Spinal cord (tissue), 10 donors: Measurements from ENCODE around the gene ALDH18A1. TPM values are rescaled to one million over a fixed set of nuclear protein-coding genes. Genes with fewer than 3 reads are reported as not detected.

ENCODE experiments used
- DNase-seq, 6 donors: peaks; one replicate each; pipeline versions ENCODE4 v3.0.0 to v3.0.0-alpha.2; 2013 to 2015; ENCODE audit warnings: low spot score in 6 of 6, low read depth in 4 of 6
- H3K27ac ChIP-seq: one replicate; pipeline ENCODE4 v1.5.1; 2013; ENCODE audit warnings: low read depth, low read length, control low read depth
- H3K27me3 ChIP-seq: one replicate; pipeline ENCODE4 v1.6.1; 2013; ENCODE audit warnings: low read length; ENCODE audit not compliant: control insufficient read depth, insufficient read depth
- H3K36me3 ChIP-seq: one replicate; pipeline ENCODE4 v1.6.1; 2013; ENCODE audit warnings: low read length; ENCODE audit not compliant: control insufficient read depth, insufficient read depth
- H3K4me1 ChIP-seq: one replicate; pipeline ENCODE4 v1.6.1; 2013; ENCODE audit warnings: low read length; ENCODE audit not compliant: control insufficient read depth, insufficient read depth
- H3K4me3 ChIP-seq: one replicate; pipeline ENCODE4 v1.5.1; 2013; ENCODE audit warnings: low read depth, low read length, control low read depth
- H3K9me3 ChIP-seq: one replicate; pipeline ENCODE4 v1.6.1; 2013; ENCODE audit warnings: low read length; ENCODE audit not compliant: control insufficient read depth, insufficient read depth
- WGBS: methylation state at CpG from one replicate; pipeline ENCODE4 v1.1.5; 2013; ENCODE audit warnings: missing lambda C conversion rate; ENCODE audit not compliant: insufficient coverage; 5-methylcytosine and 5-hydroxymethylcytosine counted together
- polyA plus RNA-seq, 2 donors: library from polyadenylated mRNA; unstranded; fragments of 120-200 nt; gene quantifications; one replicate each; pipeline ENCODE4 v1.2.1, GENCODE V29; 2013; ENCODE audit not compliant: insufficient read length in 2 of 2
- total RNA-seq, 2 donors: library from RNA; depleted of rRNA in 1 of 2; stranded (reverse); fragments of 120-200 nt in 1 of 2; fragments of >200 nt in 1 of 2; gene quantifications; one replicate each; pipeline versions ENCODE4 v1.2.3 to v1.2.4, GENCODE V29; 2013 to 2014
- donor health status: healthy.

ALDH18A1 gene
- total and polyA plus RNA-seq, 4 donors = 57.6 to 75.7 (median 58.5) TPM

- H3K27me3 ChIP-seq = no peaks in the 10 kb centered on the region
- no peaks in the 10 kb centered on the region for H3K36me3 ChIP-seq
- under 1% methylated on average over 69 of the region's 77 CpGs for WGBS
These were observed 95.2 kb downstream of the ALDH18A1 start, which contains the start of gene SORBS1 for GRCh38 chr10:95561177-95561863. Gene SORBS1 (minus strand): TSS chr10:95561371. CDS start chr10:95441135, 120,236 bp downstream.

GRCh38 chr10:95560278-95561176 lies 96.0 kb downstream of the ALDH18A1 start:
- H3K36me3 ChIP-seq = no peaks in the 10 kb centered on the region

More at GRCh38 chr10:95561177-95561863, 95.2 kb downstream of the ALDH18A1 start, which contains the start of gene SORBS1:
- Histone ChIP-seq H3K27ac (peak within 1 kb of the TSS; percentile 78), H3K4me1 (peaks cover 18% of the 10 kb centered on the region), H3K4me3 (peak within 1 kb of the TSS; percentile 72), H3K9me3 (no peaks in the 10 kb centered on the region)
- peak in 5 of 6 donors; percentile 87 to 98 (median 94) for DNase-seq

DNA sequence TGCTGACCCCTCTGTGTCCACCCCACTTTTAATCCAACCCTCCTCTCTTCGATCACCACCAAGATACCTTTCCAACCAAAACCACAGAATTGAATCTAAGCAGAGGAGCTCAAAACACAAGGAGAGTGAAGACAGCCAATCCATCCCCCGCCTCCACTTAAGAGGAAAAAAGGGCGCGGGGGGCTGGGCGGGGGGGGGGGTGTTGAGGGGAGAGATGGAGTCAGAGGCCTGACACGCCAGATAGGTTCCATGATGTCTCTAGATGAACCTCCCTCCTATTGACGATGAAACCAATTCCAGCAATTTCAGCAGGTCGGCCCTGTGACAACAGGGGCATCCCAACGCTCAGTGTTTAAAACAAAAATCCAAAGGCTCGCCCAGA lies 96.6 kb downstream of the ALDH18A1 start:
- H3K36me3 ChIP-seq = no peaks in the 10 kb centered on the region
- H3K27ac ChIP-seq = peak overlapping the region; percentile 76
- 0% methylated on average over 5 of the region's 10 CpGs for WGBS
- H3K27me3 ChIP-seq = no peaks in the 10 kb centered on the region
- peak in 2 of 6 donors; percentile 20 to 67 for DNase-seq
- H3K9me3 ChIP-seq = no peaks in the 10 kb centered on the region
- peak overlapping the region; percentile 72 for H3K4me3 ChIP-seq
- peaks cover 21% of the 10 kb centered on the region for H3K4me1 ChIP-seq

More at GRCh38 chr10:95560278-95561176, 96.0 kb downstream of the ALDH18A1 start:
- peaks cover 18% of the 10 kb centered on the region for H3K4me1 ChIP-seq
- H3K27me3 ChIP-seq = no peaks in the 10 kb centered on the region
- H3K27ac ChIP-seq = peak overlapping the region; percentile 76
- H3K9me3 ChIP-seq = no peaks in the 10 kb centered on the region
- peak overlapping the region; percentile 72 for H3K4me3 ChIP-seq
- 0% methylated on average over 43 of the region's 48 CpGs for WGBS
- peak in 4 of 6 donors; percentile 33 to 88 (median 50) for DNase-seq

DNA sequence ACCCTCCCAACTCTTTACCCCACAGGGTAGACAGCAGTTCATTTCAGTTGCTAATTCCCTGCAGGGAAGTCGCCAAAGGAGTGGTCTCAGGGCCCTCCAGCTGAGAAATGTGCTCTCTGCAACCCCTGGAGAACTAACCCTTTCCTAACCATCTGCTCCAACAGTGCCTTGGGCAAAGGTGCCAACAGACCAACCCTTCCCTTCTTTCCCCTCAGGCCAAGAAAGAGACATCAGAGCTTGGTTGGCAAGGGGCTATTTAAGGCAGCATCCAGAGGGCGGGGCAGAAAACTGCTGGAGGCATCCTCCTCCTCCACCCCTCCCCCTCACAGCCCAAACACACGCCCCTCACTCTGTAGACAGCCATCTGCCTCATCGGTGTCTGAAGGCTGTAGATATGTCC lies 97.0 kb downstream of the ALDH18A1 start:
- H3K36me3 ChIP-seq = no peaks in the 10 kb centered on the region
- peak overlapping the region; percentile 72 for H3K4me3 ChIP-seq
- DNase-seq = peak in 3 of 6 donors; percentile 37 to 76 (median 71)
- H3K9me3 ChIP-seq = no peaks in the 10 kb centered on the region
- WGBS = 0% methylated on average over 4 of the region's 4 CpGs
- H3K27me3 ChIP-seq = no peaks in the 10 kb centered on the region
- H3K4me1 ChIP-seq = peaks cover 21% of the 10 kb centered on the region
- peak overlapping the region; percentile 76 for H3K27ac ChIP-seq

- peak overlapping the region; percentile 72 for H3K4me3 ChIP-seq
- WGBS = 63% methylated on average over 1 of the region's 1 CpG
These were observed 97.8 kb downstream of the ALDH18A1 start for GRCh38 chr10:95558593-95559320.

DNA sequence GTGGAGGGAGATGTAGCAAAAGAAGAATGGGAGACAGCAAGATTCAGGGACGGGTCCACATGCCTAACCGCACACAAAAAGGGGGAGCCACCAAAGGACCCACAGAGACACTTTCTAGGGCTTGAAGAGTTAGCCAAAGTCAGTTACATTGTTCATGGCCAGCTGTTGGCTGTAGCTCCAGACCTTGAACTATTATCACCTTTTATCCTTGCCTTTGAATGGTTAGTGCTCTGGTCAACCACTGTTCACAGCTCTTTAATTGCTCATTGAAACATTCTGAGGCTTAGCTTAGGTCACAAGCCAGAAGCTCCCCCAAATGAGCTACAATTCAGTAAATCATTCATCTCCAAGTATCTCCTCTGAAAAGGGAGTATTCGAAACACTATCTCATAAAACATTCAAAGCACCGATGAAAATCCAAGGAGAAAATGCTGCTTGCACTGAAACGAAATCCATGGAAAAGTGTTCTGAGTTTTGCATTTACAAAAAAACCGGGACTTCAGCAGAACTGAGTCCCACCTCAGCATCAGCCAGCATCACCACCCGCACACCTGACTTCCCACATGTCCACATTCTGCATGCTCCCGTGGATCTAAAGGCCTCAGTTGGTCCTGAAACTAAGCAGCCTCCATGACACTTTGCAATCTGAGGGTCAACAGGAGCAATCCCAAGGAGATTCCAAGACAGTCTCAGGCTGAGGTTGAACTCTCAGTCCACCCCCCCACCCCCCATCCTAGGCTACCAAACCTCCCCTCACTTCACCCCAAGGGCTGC lies 99.3 kb downstream of the ALDH18A1 start:
- H3K36me3 ChIP-seq = peaks cover 2% of the 10 kb centered on the region
- no peaks in the 10 kb centered on the region for H3K27me3 ChIP-seq
- no peak overlapping the region for H3K27ac ChIP-seq
- peaks cover 19% of the 10 kb centered on the region for H3K4me1 ChIP-seq
- DNase-seq = no peak
- no peak overlapping the region for H3K4me3 ChIP-seq
- 79% methylated on average over 6 of the region's 8 CpGs for WGBS
- H3K9me3 ChIP-seq = no peaks in the 10 kb centered on the region

More at GRCh38 chr10:95558593-95559320, 97.8 kb downstream of the ALDH18A1 start:
- Histone ChIP-seq H3K9me3 (no peaks in the 10 kb centered on the region), H3K27ac (peak overlapping the region; percentile 76), H3K27me3 (no peaks in the 10 kb centered on the region), H3K36me3 (no peaks in the 10 kb centered on the region), H3K4me1 (peaks cover 21% of the 10 kb centered on the region)
- DNase-seq = peak in 1 of 6 donors; percentile 20

Other genes starting within 250 kb of the ALDH18A1 start
- 100 to 1,000 TPM in 1 of 2 donors, 10 to 100 TPM in 1; 95.1 to 129 TPM for gene SORBS1, start 95.3 kb downstream of the ALDH18A1 start, total RNA-seq
- 100 to 1,000 TPM in 1 of 2 donors, 10 to 100 TPM in 1; 97.5 to 102 TPM for gene SORBS1, start 95.3 kb downstream of the ALDH18A1 start, polyA plus RNA-seq
- 10 to 100 TPM; 30.4 to 57.9 TPM for gene TCTN3, start 37.2 kb upstream of the ALDH18A1 start, total RNA-seq
- 10 to 100 TPM; 37.7 to 38.5 TPM for gene TCTN3, start 37.2 kb upstream of the ALDH18A1 start, polyA plus RNA-seq
- gene ENTPD1, start 99.5 kb upstream of the ALDH18A1 start, total RNA-seq = 10 to 100 TPM; 39.6 to 41.3 TPM
- gene ENTPD1, start 99.5 kb upstream of the ALDH18A1 start, polyA plus RNA-seq = 10 to 100 TPM; 23.6 to 29.4 TPM